Breast epithelium (tissue), 3 donors: ENCODE measurements around the gene SFMBT1.

ENCODE experiments used
- CTCF ChIP-seq, 3 donors: fragments of 450-650 bp; IDR thresholded peaks; one replicate each; pipeline ENCODE4 v1.5.1; 2016 to 2017; ENCODE audit warnings: antibody characterized with exemption in 3 of 3, mild to moderate bottlenecking in 3 of 3, moderate library complexity in 3 of 3
- POLR2A ChIP-seq: fragments of 450-650 bp; IDR thresholded peaks from one replicate; pipeline ENCODE4 v1.6.1; 2016; ENCODE audit warnings: antibody characterized with exemption, mild to moderate bottlenecking, moderate library complexity

- TF ChIP-seq POLR2A (no peak), CTCF (IDR thresholded peaks at IDR 0.05) (no peak)
Measured at GRCh38 chr3:52917044-52917443, 128.8 kb downstream of the SFMBT1 start.
